ENCODE data around the gene TC2N.
"Not testable (repeated sequence)": the region's sequence is repeated elsewhere in the genome, so short reads cannot be mapped to it uniquely, and the experiment has no call there.

The TC2N gene

DNA sequence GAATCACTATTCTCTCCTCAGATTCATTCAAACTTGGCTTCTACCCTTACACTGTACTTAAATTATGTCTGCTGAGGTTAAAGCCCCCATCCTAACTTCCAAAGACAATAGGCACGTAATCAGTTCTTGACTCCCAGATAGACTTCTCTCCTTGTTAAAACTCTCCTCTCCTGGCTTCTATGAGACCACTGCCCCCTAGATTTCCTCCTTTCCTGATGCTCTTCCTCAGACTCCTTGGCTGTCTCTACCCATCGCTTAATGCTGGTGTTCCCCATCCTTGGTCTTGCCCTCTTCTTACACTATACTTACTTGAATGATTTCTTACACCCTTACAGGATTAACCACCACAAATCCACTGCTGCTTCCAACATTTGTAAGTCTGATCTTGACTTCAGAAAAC lies 32.8 kb downstream of the TC2N start:
- DNase-seq (ENCODE audit: low spot score), result no peak

DNA sequence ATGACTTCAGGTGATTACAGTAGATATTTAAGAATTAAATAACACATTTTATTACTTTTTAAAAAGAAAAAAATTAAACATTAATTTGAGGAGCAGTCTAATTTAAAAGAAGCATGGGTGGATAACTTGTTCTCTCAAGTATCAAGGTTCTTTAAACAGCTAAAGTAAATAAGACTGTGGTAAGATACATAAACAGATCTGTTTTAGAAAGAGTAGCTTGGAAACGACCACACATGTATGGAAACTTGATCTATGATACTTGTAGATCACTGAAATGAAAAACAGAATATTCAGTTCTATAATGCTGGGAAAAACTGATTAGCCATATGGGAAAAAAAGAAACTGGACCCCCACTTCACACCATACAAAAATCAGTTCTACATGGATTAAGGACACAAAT lies 36.0 kb downstream of the TC2N start:
- DNase-seq (ENCODE audit: low spot score), result no peak

DNA sequence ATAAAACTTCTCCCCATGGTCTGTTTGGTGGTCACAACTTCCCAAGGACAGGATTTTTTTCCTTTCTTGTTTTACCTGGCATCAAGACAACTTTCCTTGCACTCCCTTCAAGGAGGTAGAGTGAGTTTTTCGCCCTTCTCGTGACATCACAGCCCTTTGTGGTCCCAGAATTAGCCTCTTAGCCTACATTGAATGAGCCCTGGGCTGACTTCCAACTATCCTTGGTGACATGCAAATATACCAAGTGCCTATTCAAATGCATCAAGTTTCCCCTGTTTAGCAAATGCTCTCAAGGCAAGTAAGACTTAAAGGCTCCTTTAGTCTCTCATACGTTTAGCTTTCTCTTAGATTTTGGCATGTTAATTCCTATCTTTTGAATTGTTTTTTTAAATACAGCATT lies 36.6 kb downstream of the TC2N start:
- DNase-seq (ENCODE audit: low spot score), result no peak

GRCh38 chr14:91829511-91829910 lies 37.8 kb downstream of the TC2N start:
- DNase-seq (ENCODE audit: low spot score), result no peak

DNA sequence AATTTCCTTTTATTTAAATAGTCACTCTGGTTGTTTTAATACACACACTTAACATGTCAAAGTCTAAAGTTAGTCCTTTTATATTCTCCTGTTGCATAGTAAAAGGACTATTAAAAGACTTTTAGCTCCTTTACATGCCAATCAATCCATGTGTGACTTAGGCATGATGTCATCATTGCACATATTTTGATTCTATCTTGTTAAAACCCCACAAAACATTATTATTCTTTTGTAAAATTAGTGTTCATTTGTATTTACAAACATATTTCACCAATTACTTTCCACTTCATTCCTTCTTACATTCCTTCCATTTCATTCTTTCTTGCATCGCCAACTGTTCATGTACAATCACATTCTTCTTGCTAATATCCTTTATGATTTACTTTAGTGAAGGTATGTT lies 39.6 kb downstream of the TC2N start:
- no peak for DNase-seq (ENCODE audit: low spot score)

DNA sequence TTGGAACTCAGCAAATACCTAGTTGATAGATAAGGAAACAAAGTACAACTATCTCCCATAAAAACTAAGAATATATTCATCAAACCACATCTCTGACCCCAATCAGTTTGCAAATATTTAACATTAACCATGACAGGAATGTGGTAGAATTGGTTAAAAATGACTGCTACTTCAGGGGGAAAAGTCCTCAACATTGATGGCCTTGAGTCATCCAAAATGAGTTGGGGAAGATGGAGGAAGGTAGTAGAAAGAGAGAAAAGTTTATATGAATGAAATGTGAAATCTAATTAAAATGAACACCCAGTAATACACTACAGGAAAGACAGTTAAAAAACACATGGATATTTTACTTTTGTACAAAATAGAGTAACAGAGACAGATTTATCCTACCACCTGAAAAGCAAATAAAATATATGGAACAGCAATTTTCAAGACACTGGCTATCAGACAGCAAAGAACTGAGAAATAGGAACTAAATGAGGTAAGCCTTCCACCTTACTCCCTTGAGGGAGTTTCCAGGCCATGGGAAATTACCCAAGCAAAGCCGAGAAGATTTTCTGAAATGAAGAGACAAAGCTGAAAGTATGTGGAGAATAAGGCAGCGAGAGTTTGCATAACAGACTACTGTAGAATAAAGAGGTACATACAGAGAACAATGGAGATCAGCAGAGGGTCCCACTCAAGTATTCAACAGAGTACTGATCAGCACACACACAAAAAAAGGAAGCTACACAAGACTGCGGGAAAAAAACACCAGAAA lies 49.6 kb downstream of the TC2N start:
- DNase-seq (ENCODE audit: low spot score), result no peak

GRCh38 chr14:91814317-91814716 lies 53.0 kb downstream of the TC2N start:
- DNase-seq (ENCODE audit: low spot score), result no peak

DNA sequence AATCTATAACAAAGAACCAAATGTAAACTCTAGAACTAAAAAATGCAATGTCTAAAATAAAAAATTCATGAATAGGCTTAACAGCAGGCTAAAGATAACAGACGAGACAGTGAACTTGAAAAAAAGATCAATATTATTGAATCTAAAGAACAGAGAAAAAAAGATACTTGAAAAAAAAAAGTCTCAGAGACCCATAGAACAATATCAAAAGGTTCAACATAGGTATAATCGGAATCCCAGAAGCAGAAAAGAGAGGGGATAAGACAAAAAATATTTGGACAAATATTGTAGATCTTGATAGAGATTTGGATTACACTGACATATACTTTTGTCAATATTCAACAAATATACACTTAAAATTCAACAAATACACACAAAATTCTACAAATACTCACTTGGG lies 56.6 kb downstream of the TC2N start:
- DNase-seq (ENCODE audit: low spot score), result no peak

GRCh38 chr14:91806716-91807115 lies 60.6 kb downstream of the TC2N start:
- no peak for DNase-seq (ENCODE audit: low spot score)

DNA sequence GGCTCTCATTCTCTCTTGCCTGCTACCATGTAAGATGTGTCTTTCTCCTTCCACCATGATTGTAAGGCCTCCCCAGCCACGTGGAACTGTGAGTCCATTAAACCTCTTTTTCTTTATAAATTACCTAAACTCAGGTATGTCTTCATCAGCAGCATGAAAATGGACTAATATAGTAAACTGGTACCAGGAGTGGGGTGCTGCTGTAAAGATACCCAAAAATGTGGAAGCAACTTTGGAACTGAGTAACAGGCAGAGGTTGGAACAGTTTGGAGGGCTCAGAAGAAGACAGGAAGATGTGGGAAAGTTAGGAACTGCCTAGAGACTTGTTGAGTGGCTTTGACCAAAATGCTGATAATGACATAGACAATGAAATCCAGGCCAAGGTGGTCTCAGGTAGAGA lies 61.2 kb downstream of the TC2N start:
- not testable (repeated sequence) for DNase-seq (ENCODE audit: low spot score)

DNA sequence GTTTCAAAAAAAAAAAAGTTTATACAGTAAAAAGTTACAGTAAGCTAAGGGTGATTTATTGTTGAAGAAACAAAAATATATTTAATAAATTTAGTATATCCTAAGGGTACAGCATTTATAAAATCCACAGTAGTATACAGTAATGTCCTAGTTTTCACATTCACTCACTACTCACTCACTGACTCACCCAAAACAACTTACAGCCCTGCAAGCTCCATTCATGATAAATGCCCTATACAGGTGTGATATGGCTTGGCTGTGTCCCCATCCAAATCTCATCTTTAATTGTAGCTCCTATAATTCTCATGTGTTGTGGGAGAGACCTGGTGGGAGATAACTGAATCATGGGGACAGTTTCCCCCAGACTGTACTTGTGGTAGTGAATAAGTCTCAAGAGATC lies 61.7 kb downstream of the TC2N start:
- DNase-seq (ENCODE audit: low spot score), result no peak

DNA sequence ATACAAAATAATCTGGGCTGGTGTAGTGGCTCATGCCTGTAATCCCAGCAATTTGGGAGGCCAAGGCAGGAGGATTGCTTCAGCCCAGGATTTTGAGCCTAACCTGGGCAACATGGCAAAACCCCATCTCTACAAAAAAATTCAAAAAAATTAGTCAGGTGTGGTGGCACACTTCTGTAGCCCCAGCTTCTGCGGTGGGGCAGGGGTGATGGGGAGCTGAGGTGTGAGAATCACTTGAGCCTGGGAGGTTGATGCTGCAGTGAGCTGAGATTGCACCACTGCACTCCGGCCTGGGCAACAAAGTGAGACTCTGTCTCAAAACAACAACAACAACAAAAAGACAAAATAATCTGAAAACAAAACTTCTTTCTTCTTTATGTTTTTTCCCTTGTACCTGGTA lies 66.0 kb downstream of the TC2N start:
- no peak for DNase-seq (ENCODE audit: low spot score)

DNA sequence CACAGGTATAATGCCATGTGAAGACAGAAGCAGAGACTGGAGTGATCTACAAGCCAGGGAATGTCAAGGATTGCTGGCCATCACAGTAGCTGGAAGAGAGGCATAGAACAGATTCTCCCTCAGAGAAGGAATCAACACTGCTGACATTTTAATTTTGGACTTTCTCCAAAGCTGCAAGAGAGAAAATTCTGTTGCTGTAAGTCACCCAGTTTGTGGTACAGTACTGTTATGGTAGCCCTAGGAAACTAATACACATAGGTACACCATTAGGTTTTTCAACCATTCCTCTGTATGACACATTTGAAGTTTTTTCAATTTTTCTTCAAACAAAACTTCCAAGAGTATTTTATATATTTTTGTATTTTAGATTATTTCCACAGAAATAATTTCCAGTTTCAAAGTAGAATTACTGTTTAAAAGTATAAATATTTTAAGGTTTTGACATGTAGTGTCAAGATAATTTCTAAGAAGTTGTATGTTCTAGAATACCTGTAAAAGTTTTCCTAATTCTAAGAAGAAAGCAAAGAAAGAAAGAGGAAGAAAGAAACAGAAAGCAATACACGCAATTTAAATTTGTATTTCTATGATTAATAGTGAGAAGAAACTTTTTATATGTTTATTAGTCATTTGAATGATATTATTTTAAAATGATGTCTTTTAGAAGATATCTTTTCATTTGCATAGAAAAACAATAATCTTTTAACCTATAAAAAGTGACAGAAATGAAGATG lies 70.6 kb downstream of the TC2N start:
- peak; percentile 27 for DNase-seq (ENCODE audit: low spot score)

- no peak for DNase-seq (ENCODE audit: low spot score)
These were observed 73.6 kb downstream of the TC2N start for GRCh38 chr14:91793704-91794103.

DNA sequence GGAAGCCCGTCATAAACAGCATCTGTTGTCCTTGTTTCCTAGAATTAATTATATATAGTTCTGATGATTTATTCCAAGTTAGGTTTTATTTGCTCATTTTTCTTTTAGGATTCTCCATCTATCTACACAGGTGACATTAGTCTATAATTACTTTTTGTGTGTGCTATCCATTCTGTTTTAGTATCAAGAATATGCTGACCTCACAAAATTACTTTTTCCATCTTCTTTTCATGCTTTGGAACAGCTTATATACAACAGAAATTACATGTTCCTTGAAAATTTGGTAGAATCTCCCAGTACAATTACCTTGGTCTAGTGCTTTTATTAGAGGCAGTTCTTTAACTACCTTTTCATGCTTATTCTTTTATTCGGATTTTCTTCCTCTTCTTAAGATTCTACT lies 81.1 kb downstream of the TC2N start:
- DNase-seq (ENCODE audit: low spot score), result no peak

GRCh38 chr14:91780452-91780851 lies 86.9 kb downstream of the TC2N start:
- DNase-seq (ENCODE audit: low spot score), result no peak

GRCh38 chr14:91778217-91778616 lies 89.1 kb downstream of the TC2N start:
- no peak for DNase-seq (ENCODE audit: low spot score)

DNA sequence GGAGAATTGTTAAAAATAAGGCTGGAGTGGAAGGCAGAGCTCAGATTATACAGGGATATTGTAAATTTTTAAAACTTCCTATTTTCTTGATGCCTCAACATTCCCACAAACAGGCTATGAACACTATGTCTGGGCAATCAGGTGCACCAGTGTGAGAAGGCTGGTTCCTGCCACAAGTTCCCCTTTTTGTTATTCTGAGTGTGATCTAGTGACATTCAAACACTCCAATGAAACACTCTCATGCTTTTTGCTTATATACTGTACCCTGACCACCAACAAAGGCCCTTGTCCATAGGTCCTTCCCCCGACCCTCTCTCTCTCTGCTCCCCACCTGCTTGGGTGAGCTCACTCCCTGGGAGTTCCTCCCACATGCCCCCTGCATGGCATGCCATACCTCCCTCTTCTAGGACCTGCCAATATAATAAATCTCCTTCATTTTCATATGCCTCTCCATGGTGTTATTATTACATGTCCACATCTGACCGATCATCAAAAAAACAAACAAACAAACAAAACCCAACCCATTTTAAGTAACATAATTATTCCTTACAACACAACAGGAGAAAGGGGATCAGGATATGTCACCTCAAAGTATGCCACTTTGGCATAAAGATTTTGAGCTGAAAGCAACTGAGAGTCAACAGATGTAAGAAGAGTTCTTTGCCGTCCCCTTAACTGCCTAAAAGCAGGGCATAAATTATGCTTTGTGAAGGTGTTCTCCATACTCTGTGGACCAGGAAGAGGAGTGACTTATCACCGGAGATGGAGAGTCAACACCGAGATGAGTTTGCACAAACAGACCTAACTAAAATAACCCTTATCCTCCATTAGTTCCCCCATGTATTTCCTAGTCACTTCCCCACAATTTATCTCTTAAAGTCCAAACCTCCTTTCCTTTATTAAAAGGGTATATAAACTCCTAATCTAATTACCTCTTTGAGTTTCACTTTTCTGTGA lies 92.9 kb downstream of the TC2N start:
- no peak for DNase-seq (ENCODE audit: low spot score)

- DNase-seq (ENCODE audit: low spot score), result no peak
These were observed 97.2 kb downstream of the TC2N start for GRCh38 chr14:91770185-91770584.

- no peak for DNase-seq (ENCODE audit: low spot score)
These were observed 111.6 kb downstream of the TC2N start for GRCh38 chr14:91755570-91756295.

DNA sequence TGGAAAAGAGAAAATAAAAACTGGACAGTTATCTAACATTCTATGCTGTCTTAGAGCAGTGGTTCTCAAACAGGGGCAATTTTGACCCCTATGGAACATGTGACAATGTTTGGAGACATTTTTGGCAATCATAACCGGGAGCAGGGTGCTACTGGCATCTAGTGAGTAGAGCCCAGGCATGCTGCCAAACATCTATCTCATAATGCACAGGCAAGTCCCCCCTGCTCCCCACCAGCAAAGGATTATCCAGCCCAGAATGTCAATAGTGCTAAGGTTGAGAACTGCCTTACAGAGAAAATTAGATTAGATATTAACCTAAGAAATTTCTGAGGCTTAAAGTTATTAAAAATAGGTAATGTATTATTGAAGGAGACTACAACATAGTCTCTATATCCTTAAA lies 112.5 kb downstream of the TC2N start:
- no peak for DNase-seq (ENCODE audit: low spot score)

DNA sequence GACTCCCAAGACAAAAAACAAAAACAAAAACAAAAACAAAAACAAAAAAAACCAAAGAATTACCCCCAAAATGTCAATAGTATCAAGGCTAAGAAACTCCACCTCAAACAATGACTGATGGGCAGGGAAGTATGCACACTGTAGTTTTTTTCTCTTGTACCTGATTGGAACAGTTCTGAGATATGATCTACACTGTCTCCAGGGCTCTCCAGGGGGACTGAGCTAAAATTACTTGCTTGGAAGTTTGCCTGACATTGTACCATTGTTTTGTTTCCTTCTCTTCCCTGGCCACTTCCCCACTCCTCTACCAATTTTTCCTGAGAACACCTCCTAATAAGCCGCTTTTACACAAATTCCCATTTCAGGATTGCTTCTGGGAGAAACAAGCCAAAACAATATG lies 113.2 kb downstream of the TC2N start:
- DNase-seq (ENCODE audit: low spot score), result no peak
